Eye (tissue), 1 donor: ENCODE measurements around the gene OR4N2.
"Not testable (repeated sequence)": the region's sequence is repeated elsewhere in the genome, so short reads cannot be mapped to it uniquely, and the experiment has no call there.

ENCODE experiments used
- DNase-seq: peaks from one replicate; pipeline ENCODE4 v3.0.0-alpha.2; 2015

OR4N2 gene

DNA sequence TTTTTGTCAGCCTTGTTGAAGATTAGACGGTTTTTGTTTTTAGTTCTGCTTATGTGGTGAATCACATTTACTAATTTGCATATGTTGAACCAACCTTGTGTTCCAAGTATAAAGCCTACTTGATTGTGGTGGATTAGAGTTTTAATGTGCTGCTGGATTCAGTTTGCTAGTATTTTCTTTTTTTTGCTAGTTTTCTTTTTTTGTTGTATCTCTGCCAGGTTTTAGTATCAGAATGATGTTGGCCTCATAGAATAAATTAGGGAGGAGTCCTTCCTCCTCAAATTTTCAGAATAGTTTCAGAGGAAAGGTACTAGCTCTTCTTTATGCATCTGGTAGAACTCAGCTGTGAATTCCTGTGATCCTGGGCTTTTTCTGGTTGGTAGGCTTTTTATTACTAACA lies at the start of gene OR4N2:
OR4N2 (plus strand) TSS at position 301 of the 400 bp plus-strand sequence. CDS start 23,679 bp downstream, outside the sequence.
- not testable (repeated sequence) for DNase-seq

DNA sequence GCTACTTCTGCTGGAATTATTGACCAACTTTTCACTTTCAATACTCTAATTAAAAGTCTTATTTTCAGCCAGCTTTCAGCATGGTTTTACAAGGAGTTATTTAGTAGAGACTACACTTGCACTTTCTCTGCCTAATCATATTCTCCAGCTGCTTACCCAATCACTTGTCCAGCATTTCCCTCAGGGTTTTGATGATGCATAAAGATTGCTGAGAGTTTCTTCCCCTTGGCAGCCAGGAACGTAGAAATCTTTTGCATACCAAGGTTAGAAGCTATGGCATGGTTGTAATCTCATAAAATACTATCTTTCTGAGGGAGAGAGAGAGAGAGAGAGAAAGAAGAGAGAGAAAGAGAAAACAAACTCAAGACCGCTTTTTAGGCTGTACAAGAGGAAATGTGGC lies 49.4 kb upstream of the OR4N2 start:
- no peak for DNase-seq

GRCh38 chr14:19771491-19771890 lies 32.1 kb upstream of the OR4N2 start:
- not testable (repeated sequence) for DNase-seq

- DNase-seq = no peak
These were observed 31.6 kb upstream of the OR4N2 start for GRCh38 chr14:19771895-19772430.

- DNase-seq = not testable (repeated sequence)
These were observed 31.1 kb upstream of the OR4N2 start for GRCh38 chr14:19772454-19772853.

DNA sequence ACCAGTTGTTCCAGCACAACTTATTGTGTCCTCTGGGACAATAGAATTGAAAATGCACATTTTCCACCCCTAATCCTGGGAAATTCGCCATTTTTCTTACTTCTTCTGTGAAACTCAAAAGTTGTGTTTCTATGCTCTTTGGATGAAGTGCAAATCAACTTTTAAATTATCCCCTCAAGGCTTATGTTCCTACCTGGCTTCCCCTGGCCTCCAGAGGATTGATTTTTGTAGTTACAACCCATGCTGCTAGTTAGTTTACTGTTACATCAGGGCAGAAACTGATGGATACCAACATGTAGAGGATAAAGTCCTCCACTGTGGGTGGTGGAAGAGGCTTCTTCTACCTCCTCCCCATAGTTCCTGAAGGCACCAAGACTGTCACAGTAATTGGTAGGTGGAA lies 30.4 kb upstream of the OR4N2 start, which contains the start of gene OR4M1:
OR4M1 (plus strand) TSS at position 301 of the 400 bp plus-strand sequence. CDS start 6,819 bp downstream, outside the sequence.
- not testable (repeated sequence) for DNase-seq

DNA sequence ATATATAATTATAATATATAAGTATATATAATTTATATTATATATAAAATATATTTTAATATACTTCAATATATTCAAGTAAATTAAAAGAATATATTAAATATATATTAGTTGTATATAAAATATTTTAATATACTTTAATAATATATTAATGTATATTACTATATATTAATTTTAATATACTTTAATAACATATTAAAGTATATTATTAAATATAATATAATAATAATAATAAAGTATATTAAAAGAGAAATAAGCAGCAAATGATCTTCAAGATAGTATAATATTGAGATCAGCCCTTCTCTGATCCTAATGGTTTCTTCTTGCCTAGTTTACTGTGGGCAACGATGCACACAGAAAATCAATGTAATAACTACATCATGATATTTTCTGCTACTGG lies 28.0 kb upstream of the OR4N2 start:
- no peak for DNase-seq

GRCh38 chr14:19785848-19786247 lies 17.7 kb upstream of the OR4N2 start:
- not testable (repeated sequence) for DNase-seq

DNA sequence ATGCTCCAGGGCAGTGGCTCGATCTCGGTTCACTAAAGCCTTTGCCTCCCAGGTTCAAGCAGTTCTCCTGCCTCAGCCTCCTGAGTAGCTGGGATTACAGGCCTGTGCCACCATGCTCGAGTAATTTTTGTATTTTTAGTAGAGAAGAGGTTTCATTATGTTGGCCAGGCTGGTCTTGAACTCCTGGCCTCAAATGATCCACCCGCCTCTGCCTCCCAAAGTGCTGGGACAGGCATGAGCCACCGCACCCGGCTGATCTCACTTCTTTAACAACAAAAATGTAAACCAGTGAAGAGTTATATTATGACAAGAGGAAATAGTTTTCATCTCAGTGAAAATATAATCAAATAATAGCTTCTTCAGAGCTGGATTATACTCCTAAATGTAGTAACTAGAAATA lies 16.3 kb upstream of the OR4N2 start:
- not testable (repeated sequence) for DNase-seq

GRCh38 chr14:19788150-19788549 lies 15.4 kb upstream of the OR4N2 start:
- not testable (repeated sequence) for DNase-seq

GRCh38 chr14:19796520-19797108 lies 7.0 kb upstream of the OR4N2 start:
- not testable (repeated sequence) for DNase-seq

- no peak for DNase-seq
These were observed 3.7 kb upstream of the OR4N2 start for GRCh38 chr14:19799880-19800279.

DNA sequence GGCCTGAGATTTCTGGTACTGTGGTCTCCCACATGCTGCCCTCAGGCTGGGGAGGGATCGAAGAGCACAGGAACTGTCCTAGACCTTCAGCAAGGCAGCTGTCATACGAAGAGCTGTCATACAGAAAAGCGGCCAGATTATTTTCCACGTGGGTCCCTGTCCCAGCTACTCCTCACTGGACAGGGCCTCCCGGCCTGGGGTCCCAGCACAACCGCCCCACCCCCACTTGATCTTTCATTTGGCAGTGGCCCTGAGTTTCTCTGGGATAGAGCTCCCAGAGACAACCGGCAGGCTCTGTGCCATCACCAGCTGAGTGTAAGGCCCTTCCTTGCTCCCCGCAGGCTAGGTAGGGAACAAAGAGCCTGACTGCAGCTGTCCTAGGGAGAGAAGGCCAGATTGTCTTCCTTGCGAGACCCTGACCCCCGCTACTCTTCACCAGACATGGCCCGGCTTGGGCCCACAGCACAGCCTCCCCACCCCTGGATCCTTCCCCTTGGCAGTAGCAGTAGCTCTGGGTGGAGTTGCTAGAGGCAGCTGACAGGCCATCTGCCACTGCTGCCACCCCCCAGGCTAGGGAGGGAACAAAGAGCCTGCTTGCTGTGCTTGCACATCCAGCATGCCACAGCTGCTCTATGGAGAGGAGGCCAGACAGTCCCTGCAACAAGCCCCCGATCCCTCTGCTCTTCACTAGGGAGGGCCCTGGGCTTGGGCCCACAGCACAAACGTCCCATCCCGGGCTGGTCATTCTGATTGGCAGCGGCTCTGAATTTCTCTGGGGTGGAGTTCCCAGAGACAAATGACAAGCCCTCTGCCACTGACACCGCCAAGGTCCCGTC lies 3.1 kb upstream of the OR4N2 start:
- no peak for DNase-seq

- DNase-seq = no peak
These were observed 2.5 kb upstream of the OR4N2 start for GRCh38 chr14:19801118-19801464.

DNA sequence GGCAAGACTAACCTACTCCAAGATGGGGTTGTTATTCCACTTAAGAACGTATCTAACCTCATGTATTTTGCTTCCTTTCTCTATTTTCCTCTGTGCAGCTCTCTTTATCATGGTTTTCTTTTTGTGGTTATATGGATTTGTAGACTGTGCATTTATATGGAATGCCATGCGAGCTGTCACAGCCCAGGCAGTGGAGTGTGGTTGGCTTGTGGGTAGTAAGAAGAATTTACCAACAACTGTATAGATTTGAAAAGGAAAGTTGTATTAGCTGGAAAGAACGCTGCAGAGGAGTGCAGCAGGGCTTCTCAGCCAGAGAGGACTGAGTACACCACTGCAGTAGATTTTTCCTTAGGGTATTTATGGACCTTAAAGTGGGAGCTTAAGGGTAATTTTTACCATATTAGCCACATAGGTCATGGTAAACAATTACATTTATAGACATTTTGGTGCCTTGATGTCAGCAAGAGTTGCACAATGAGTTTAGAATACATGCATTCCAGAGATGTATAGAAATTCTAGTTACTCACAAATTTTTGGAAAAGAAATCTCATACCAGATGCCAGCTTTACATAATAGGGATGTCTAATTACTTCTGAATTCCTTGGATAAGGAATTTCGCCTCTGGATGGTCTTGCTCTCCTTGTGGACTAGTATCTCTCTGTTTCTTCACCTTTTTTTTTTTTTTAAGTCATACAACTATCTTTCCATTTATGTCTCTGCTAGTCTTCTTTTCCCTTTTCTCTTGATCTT lies 9.8 kb downstream of the OR4N2 start:
- DNase-seq = not testable (repeated sequence)

- DNase-seq = not testable (repeated sequence)
These were observed 16.3 kb downstream of the OR4N2 start for GRCh38 chr14:19819879-19820278.

DNA sequence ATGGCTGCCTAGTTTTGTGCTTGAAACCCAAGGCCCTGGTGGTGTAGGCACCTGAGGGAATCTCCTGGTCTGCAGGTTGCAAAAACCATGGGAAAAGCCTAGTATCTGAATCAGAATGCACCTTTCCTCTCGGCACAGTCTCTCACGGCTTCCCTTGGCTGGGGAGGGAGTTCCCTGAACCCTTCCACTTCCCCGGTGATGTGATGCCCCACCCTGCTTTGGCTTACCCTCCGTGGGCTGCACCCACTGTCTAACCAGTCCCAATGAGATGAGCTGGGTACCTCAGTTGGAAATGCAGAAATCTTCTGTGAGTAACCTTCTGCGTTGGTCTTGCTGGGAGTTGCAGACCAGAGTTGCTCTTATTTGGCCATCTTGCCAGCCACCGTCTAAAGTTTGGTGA lies 17.4 kb downstream of the OR4N2 start:
- not testable (repeated sequence) for DNase-seq

DNA sequence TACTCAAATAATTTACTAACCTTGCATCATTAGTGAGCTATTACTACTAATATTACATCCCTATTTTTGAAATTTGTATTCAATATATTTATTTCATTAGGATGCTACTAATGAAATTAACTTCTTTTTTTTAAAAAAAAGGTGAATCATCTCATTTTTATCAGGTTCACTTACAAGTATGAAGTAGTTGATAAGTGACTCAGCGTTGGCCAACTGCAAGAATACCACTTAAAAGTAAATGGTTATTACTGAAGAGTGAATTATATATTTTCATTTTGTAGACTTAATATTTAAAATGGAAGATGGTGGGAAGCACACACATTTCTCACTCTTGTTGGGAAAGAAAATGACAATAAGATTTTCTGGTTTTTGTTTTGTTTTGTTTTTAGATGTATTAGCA lies 19.6 kb downstream of the OR4N2 start:
- DNase-seq = no peak

- no peak for DNase-seq
These were observed 20.2 kb downstream of the OR4N2 start for GRCh38 chr14:19823765-19824164.

DNA sequence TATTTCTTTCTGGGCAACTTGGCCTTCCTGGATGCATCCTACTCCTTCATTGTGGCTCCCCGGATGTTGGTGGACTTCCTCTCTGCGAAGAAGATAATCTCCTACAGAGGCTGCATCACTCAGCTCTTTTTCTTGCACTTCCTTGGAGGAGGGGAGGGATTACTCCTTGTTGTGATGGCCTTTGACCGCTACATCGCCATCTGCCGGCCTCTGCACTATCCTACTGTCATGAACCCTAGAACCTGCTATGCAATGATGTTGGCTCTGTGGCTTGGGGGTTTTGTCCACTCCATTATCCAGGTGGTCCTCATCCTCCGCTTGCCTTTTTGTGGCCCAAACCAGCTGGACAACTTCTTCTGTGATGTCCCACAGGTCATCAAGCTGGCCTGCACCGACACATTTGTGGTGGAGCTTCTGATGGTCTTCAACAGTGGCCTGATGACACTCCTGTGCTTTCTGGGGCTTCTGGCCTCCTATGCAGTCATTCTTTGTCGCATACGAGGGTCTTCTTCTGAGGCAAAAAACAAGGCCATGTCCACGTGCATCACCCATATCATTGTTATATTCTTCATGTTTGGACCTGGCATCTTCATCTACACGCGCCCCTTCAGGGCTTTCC lies 24.2 kb downstream of the OR4N2 start:
- DNase-seq = not testable (repeated sequence)

DNA sequence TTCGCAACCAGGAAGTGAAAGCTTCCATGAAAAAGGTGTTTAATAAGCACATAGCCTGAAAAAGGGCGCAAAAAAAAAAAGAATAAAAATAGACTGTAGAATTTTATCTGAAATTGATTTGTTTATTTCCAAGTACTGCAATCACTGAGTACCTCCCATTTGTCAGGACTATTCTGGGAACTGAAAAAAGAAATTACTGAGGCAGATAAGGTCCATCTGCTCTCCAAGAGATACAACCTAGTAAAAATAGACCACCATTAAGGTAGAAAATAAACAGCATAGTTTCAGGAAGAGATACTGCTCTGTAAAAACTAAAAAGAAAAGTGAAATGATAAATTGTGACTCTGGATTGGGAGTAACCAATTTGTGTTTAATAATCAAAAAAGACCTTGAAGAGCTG lies 24.7 kb downstream of the OR4N2 start:
- DNase-seq = no peak

- not testable (repeated sequence) for DNase-seq
These were observed 30.8 kb downstream of the OR4N2 start for GRCh38 chr14:19834203-19834848.
